H9 (cell line): ENCODE measurements around the gene PWWP2B. TPM values are rescaled to one million over a fixed set of nuclear protein-coding genes. Genes with fewer than 3 reads are reported as not detected.

ENCODE experiments used
- DNase-seq: peaks from one replicate; pipeline ENCODE4 v3.0.0-alpha.2; 2017
- H2AFZ ChIP-seq: one replicate; pipeline ENCODE4 v1.6.1; 2013; ENCODE audit warnings: mild to moderate bottlenecking, low read length, control low read depth, moderate library complexity
- H2AK5ac ChIP-seq: 2 replicates; pipeline ENCODE4 v1.6.1; 2013; ENCODE audit warnings: low read length, control low read depth, mixed read lengths; ENCODE audit not compliant: insufficient read length
- H2BK120ac ChIP-seq: one replicate; pipeline ENCODE4 v1.6.1; 2013; ENCODE audit warnings: low read depth, mild to moderate bottlenecking, low read length, control low read depth, inconsistent platforms; ENCODE audit not compliant: poor library complexity, severe bottlenecking
- H2BK12ac ChIP-seq: 2 replicates; pipeline ENCODE4 v1.6.1; 2013; ENCODE audit warnings: low read length, control low read depth, mixed read lengths, low read depth; ENCODE audit not compliant: insufficient read length
- H2BK15ac ChIP-seq: 2 replicates; pipeline ENCODE4 v1.6.1; 2013; ENCODE audit warnings: low read depth, low read length, control low read depth
- H2BK20ac ChIP-seq: one replicate; pipeline ENCODE4 v1.6.1; 2013; ENCODE audit warnings: low read depth, mild to moderate bottlenecking, low read length, control low read depth, inconsistent platforms; ENCODE audit not compliant: poor library complexity, severe bottlenecking
- H2BK5ac ChIP-seq: 2 replicates; pipeline ENCODE4 v1.6.1; 2013; ENCODE audit warnings: low read length, control low read depth, mixed read lengths; ENCODE audit not compliant: insufficient read length
- H3K14ac ChIP-seq: 2 replicates; pipeline ENCODE4 v1.6.1; 2013; ENCODE audit warnings: low read length, control low read depth; ENCODE audit not compliant: insufficient read depth
- H3K18ac ChIP-seq: 2 replicates; pipeline ENCODE4 v1.6.1; 2013; ENCODE audit warnings: low read depth, mild to moderate bottlenecking, mixed read lengths, low read length, control low read depth; ENCODE audit not compliant: insufficient read length
- H3K23ac ChIP-seq: 2 replicates; pipeline ENCODE4 v1.6.1; 2013; ENCODE audit warnings: low read length, control low read depth, mixed read lengths, low read depth; ENCODE audit not compliant: insufficient read length
- H3K23me2 ChIP-seq: 2 replicates; pipeline ENCODE4 v1.6.1; 2013; ENCODE audit warnings: low read depth, mild to moderate bottlenecking, mixed read lengths, low read length, control low read depth; ENCODE audit not compliant: insufficient read length, poor library complexity, severe bottlenecking
- H3K27ac ChIP-seq: 2 replicates; pipeline ENCODE4 v1.5.1; 2013; ENCODE audit warnings: low read length, control low read depth, mixed read lengths, low read depth; ENCODE audit not compliant: insufficient read length
- H3K27me3 ChIP-seq: 2 replicates; pipeline ENCODE4 v1.6.1; 2013; ENCODE audit warnings: low read length, control low read depth, inconsistent platforms; ENCODE audit not compliant: insufficient read depth
- H3K4ac ChIP-seq: 2 replicates; pipeline ENCODE4 v1.6.1; 2013; ENCODE audit warnings: low read depth, mild to moderate bottlenecking, control low read depth, inconsistent platforms, low read length, moderate library complexity
- H3K4me1 ChIP-seq: 2 replicates; pipeline ENCODE4 v1.6.1; 2013; ENCODE audit warnings: low read length, control low read depth, inconsistent platforms; ENCODE audit not compliant: insufficient read depth
- H3K4me2 ChIP-seq: 2 replicates; pipeline ENCODE4 v1.6.1; 2013; ENCODE audit warnings: low read length, control low read depth, mixed read lengths; ENCODE audit not compliant: insufficient read length, insufficient read depth
- H3K56ac ChIP-seq: 2 replicates; pipeline ENCODE4 v1.6.1; 2013; ENCODE audit warnings: low read depth, mild to moderate bottlenecking, mixed read lengths, low read length, control low read depth; ENCODE audit not compliant: insufficient read length
- H3K79me1 ChIP-seq: 2 replicates; pipeline ENCODE4 v1.6.1; 2013; ENCODE audit warnings: low read depth, mild to moderate bottlenecking, moderate library complexity, low read length, control low read depth, inconsistent platforms; ENCODE audit not compliant: insufficient read depth, poor library complexity, severe bottlenecking
- H3K79me2 ChIP-seq: 2 replicates; pipeline ENCODE4 v1.6.1; 2013; ENCODE audit warnings: low read length, control low read depth, inconsistent platforms; ENCODE audit not compliant: insufficient read depth
- H3K9ac ChIP-seq: 2 replicates; pipeline ENCODE4 v1.6.1; 2013; ENCODE audit warnings: low read length, control low read depth, mixed read lengths; ENCODE audit not compliant: insufficient read length; ENCODE audit errors: extremely low read depth
- H3K9me3 ChIP-seq: one replicate; pipeline ENCODE4 v1.6.1; 2013; ENCODE audit warnings: low read depth, low read length, inconsistent platforms; ENCODE audit not compliant: control insufficient read depth
- H3T11ph ChIP-seq: one replicate; pipeline ENCODE4 v1.6.1; 2013; ENCODE audit warnings: mild to moderate bottlenecking, low read length, control low read depth, inconsistent platforms
- H4K20me1 ChIP-seq: one replicate; pipeline ENCODE4 v1.6.1; 2013; ENCODE audit not compliant: control insufficient read depth, insufficient read length, insufficient read depth
- H4K5ac ChIP-seq: 2 replicates; pipeline ENCODE4 v1.6.1; 2013; ENCODE audit warnings: low read depth, mild to moderate bottlenecking, mixed read lengths, low read length, control low read depth; ENCODE audit not compliant: insufficient read length
- H4K8ac ChIP-seq: replicated peaks from 2 replicates; pipeline ENCODE4 v1.6.1; 2013; ENCODE audit warnings: low read length, control low read depth, mixed read lengths, low read depth; ENCODE audit not compliant: insufficient read length
- H4K91ac ChIP-seq: 2 replicates; pipeline ENCODE4 v1.6.1; 2013; ENCODE audit warnings: low read depth, mild to moderate bottlenecking, moderate library complexity, mixed read lengths, low read length, control low read depth; ENCODE audit not compliant: insufficient read length
- H3K27ac Mint-ChIP-seq, 3 experiments: 2 replicates in 2 of 3; 3 replicates in 1 of 3; pipeline ENCODE4 v1.8.0; 2020 to 2021; ENCODE audit warnings: mixed read lengths in 3 of 3, mild to moderate bottlenecking in 1 of 3, moderate library complexity in 1 of 3
- H3K27me3 Mint-ChIP-seq: 2 replicates; pipeline ENCODE4 v1.8.0; 2021; ENCODE audit warnings: low read depth, mild to moderate bottlenecking, moderate library complexity, mixed read lengths
- H3K36me3 Mint-ChIP-seq, 3 experiments: 2 replicates in 2 of 3; 3 replicates in 1 of 3; pipeline ENCODE4 v1.8.0; 2020 to 2021; ENCODE audit warnings: low read depth in 3 of 3, mixed read lengths in 3 of 3; ENCODE audit not compliant: insufficient read depth in 1 of 3
- H3K4me1 Mint-ChIP-seq, 2 experiments: 2 replicates each; pipeline ENCODE4 v1.8.0; 2020; ENCODE audit warnings: mixed read lengths in 2 of 2
- H3K4me3 Mint-ChIP-seq, 2 experiments: 2 replicates in 1 of 2; 3 replicates in 1 of 2; pipeline ENCODE4 v1.8.0; 2020 to 2021; ENCODE audit warnings: mild to moderate bottlenecking in 2 of 2, mixed read lengths in 2 of 2, moderate library complexity in 1 of 2
- H3K9me3 Mint-ChIP-seq, 2 experiments: 2 replicates in 1 of 2; 3 replicates in 1 of 2; pipeline ENCODE4 v1.8.0; 2020; ENCODE audit warnings: mild to moderate bottlenecking in 2 of 2, mixed read lengths in 2 of 2, moderate library complexity in 1 of 2
- CTCF ChIP-seq: fragments of 200-600 bp; sonication (generic); conservative IDR thresholded peaks from 3 replicates; pipeline ENCODE4 v1.8.0; 2021; ENCODE audit warnings: antibody characterized with exemption, mild to moderate bottlenecking
- WGBS: extraction: QIAGEN DNeasy Blood & Tissue Kit; methylation state at CpG from one replicate; pipeline ENCODE4 v1.1.7; 2013; ENCODE audit warnings: missing lambda C conversion rate, low lambda C conversion rate, mixed read lengths; ENCODE audit not compliant: insufficient read length; ENCODE audit errors: extremely low coverage; 5-methylcytosine and 5-hydroxymethylcytosine counted together
- total RNA-seq: library from RNA; stranded (reverse); gene quantifications from 2 replicates; pipeline ENCODE4 v1.2.1, GENCODE V29; 2021

The PWWP2B gene
- total RNA-seq, 1 experiment from 2014 or later, result 10.0 TPM

- H3K4me1 ChIP-seq, result peaks cover 6% of the 10 kb centered on the region; the same call in 1 of the 2 replicates
- H3K79me1 ChIP-seq, result no peaks in the 10 kb centered on the region
- H2AK5ac ChIP-seq, result no peak overlapping the region
- no peak overlapping the region for H2BK20ac ChIP-seq
- no peak overlapping the region for H3K4me3 Mint-ChIP-seq
- H3T11ph ChIP-seq, result no peak overlapping the region
- H2AFZ ChIP-seq, result no peak overlapping the region
- no peak overlapping the region for H3K56ac ChIP-seq
- H4K20me1 ChIP-seq, result no peaks in the 10 kb centered on the region
- H3K4me1 Mint-ChIP-seq, result peaks cover 25 to 44% of the 10 kb centered on the region in 2 experiments
- H2BK120ac ChIP-seq, result no peak overlapping the region
- H3K79me2 ChIP-seq, result no peaks in the 10 kb centered on the region
- no peak overlapping the region for H3K9ac ChIP-seq
- no peak overlapping the region for H3K4ac ChIP-seq
- no peaks in the 10 kb centered on the region for H3K9me3 ChIP-seq
- H3K23me2 ChIP-seq, result no peaks in the 10 kb centered on the region
- no peak overlapping the region for H3K18ac ChIP-seq
- H2BK12ac ChIP-seq, result no peak overlapping the region
- no peak overlapping the region for H2BK5ac ChIP-seq
- no peak overlapping the region for H4K5ac ChIP-seq
- no peak overlapping the region for H4K8ac ChIP-seq
- no CpG with 5 or more reads among the region's 25 CpGs for WGBS
- no peak overlapping the region for H4K91ac ChIP-seq
- H3K23ac ChIP-seq, result no peak overlapping the region
- H3K36me3 Mint-ChIP-seq, result peaks cover 0 to 7% (median 0%) of the 10 kb centered on the region in 3 experiments; a peak in 3 of 7 replicates
- no peak overlapping the region for H3K27ac ChIP-seq
- no peak overlapping the region for H2BK15ac ChIP-seq
- H3K14ac ChIP-seq, result no peak overlapping the region
- no peak for TF ChIP-seq CTCF
- no peak overlapping the region; a peak in 1 of 7 replicates for H3K27ac Mint-ChIP-seq
- DNase-seq, result peak; percentile 68
- no peak overlapping the region for H3K4me2 ChIP-seq
- no peaks in the 10 kb centered on the region; the same call in 1 of the 2 replicates for H3K27me3 ChIP-seq
- H3K9me3 Mint-ChIP-seq, result no peaks in the 10 kb centered on the region
- peaks cover 3% of the 10 kb centered on the region; the same call in 1 of the 2 replicates for H3K27me3 Mint-ChIP-seq
Observed at GRCh38 chr10:132419538-132420468, 22.8 kb downstream of the PWWP2B start.
